Activated CD8-positive, alpha-beta memory T cell treated with anti-CD3 and anti-CD28 coated beads for 36 hours (primary cell): ENCODE measurements around the gene IL21R. TPM values are rescaled to one million over a fixed set of nuclear protein-coding genes. Genes with fewer than 3 reads are reported as not detected.
"Not testable (repeated sequence)": the region's sequence is repeated elsewhere in the genome, so short reads cannot be mapped to it uniquely, and the experiment has no call there.

Experiments used
- CTCF ChIA-PET: fragments of 350-600 bp; sonication (Branson Sonifier 250); formaldehyde crosslinking; loops from one replicate; lab custom pipeline; 2021; ENCODE audit warnings: antibody characterized with exemption; lab: Charles Lee
- POLR2A ChIA-PET: fragments of 350-600 bp; sonication (Branson Sonifier 250); formaldehyde crosslinking; loops from one replicate; lab custom pipeline; 2021; ENCODE audit warnings: antibody characterized with exemption; lab: Charles Lee
- total RNA-seq, 2 experiments: library from RNA; stranded (reverse); gene quantifications; one replicate each; pipeline ENCODE4 v1.2.3, GENCODE V29; 2021

IL21R gene
- total RNA-seq, 2 experiments from 2014 or later, result 85.4 to 86.4 TPM

GRCh38 chr16:27408012-27408601 lies 6.1 kb downstream of the IL21R start:
- ChIA-PET CTCF (interaction anchor here (1.0 to 5.4 kb wide), 5 partner anchors 20 to 172 kb away, joined by 3 to 37 read pairs (median 3); no protein-coding TSS in a partner anchor), POLR2A (interaction anchor here (0.9 to 3.1 kb wide), 5 partner anchors 8 to 87 kb away, joined by 3 to 14 read pairs (median 6); no protein-coding TSS in a partner anchor)

- ChIA-PET CTCF (interaction anchor here (1.0 to 5.4 kb wide), 3 partner anchors 20 to 173 kb away, joined by 3 to 37 read pairs (median 11); no protein-coding TSS in a partner anchor), POLR2A (interaction anchor here (1.3 to 2.4 kb wide), 2 partner anchors 41 to 42 kb away, joined by 6 to 14 read pairs; no protein-coding TSS in a partner anchor)
These were observed 6.6 kb downstream of the IL21R start for GRCh38 chr16:27408602-27409031.

GRCh38 chr16:27409958-27410357 lies 8.0 kb downstream of the IL21R start:
- CTCF ChIA-PET, result not testable (repeated sequence)
- POLR2A ChIA-PET, result interaction anchor here (0.7 kb wide), 1 partner anchor 50 kb away, joined by 4 read pairs; no protein-coding TSS in a partner anchor

- ChIA-PET POLR2A (interaction anchor here (0.7 kb wide), 1 partner anchor 49 kb away, joined by 4 read pairs; no protein-coding TSS in a partner anchor), CTCF (interaction anchor here (0.8 kb wide), 1 partner anchor 43 kb away, joined by 3 read pairs; no protein-coding TSS in a partner anchor)
These were observed 8.8 kb downstream of the IL21R start for GRCh38 chr16:27410761-27411160.

GRCh38 chr16:27413956-27414355 lies 12.0 kb downstream of the IL21R start:
- ChIA-PET CTCF (no interaction called here), POLR2A (no interaction called here)

GRCh38 chr16:27414788-27415431 lies 12.9 kb downstream of the IL21R start:
- CTCF ChIA-PET, result no interaction called here
- POLR2A ChIA-PET, result interaction anchor here (0.7 to 1.3 kb wide), 2 partner anchors 8 to 136 kb away, joined by 3 to 9 read pairs; no protein-coding TSS in a partner anchor

- CTCF ChIA-PET, result interaction anchor here (1.2 to 1.5 kb wide), 2 partner anchors 12 to 15 kb away, joined by 3 to 4 read pairs; partner anchors contain the start of gene IL21R
These were observed 15.2 kb downstream of the IL21R start for GRCh38 chr16:27417047-27417671.

GRCh38 chr16:27421961-27422740 lies 20.2 kb downstream of the IL21R start:
- ChIA-PET CTCF (interaction anchor here (1.2 to 1.7 kb wide), 2 partner anchors 19 to 54 kb away, joined by 3 to 4 read pairs; no protein-coding TSS in a partner anchor), POLR2A (no interaction called here)

More at GRCh38 chr16:27417047-27417671, 15.2 kb downstream of the IL21R start:
- POLR2A ChIA-PET, result interaction anchor here (0.6 to 1.1 kb wide), 4 partner anchors 10 to 35 kb away, joined by 3 to 4 read pairs (median 3); partner anchors contain the start of gene IL21R

- POLR2A ChIA-PET, result no interaction called here
- CTCF ChIA-PET, result interaction anchor here (0.7 kb wide), 1 partner anchor 23 kb away, joined by 3 read pairs; the partner anchor contains the start of gene IL21R
These were observed 23.0 kb downstream of the IL21R start for GRCh38 chr16:27424772-27425498.

GRCh38 chr16:27425961-27426360 lies 24.0 kb downstream of the IL21R start:
- CTCF ChIA-PET, result interaction anchor here (2.6 kb wide), 1 partner anchor 21 kb away, joined by 12 read pairs; no protein-coding TSS in a partner anchor
- POLR2A ChIA-PET, result no interaction called here

- POLR2A ChIA-PET, result interaction anchor here (0.9 to 1.0 kb wide), 2 partner anchors 20 to 25 kb away, joined by 3 read pairs; no protein-coding TSS in a partner anchor
- CTCF ChIA-PET, result interaction anchor here (1.1 to 2.6 kb wide), 5 partner anchors 14 to 196 kb away, joined by 3 to 12 read pairs (median 3); no protein-coding TSS in a partner anchor
These were observed 24.7 kb downstream of the IL21R start for GRCh38 chr16:27426423-27427408.

- POLR2A ChIA-PET, result interaction anchor here (0.9 to 1.0 kb wide), 3 partner anchors 21 to 26 kb away, joined by 3 to 4 read pairs (median 3); no protein-coding TSS in a partner anchor
- CTCF ChIA-PET, result interaction anchor here (1.1 to 2.6 kb wide), 6 partner anchors 13 to 197 kb away, joined by 3 to 12 read pairs (median 3); no protein-coding TSS in a partner anchor
These were observed 25.6 kb downstream of the IL21R start for GRCh38 chr16:27427538-27427937.

GRCh38 chr16:27428026-27428785 lies 26.2 kb downstream of the IL21R start:
- CTCF ChIA-PET, result interaction anchor here (1.1 to 2.6 kb wide), 3 partner anchors 21 to 198 kb away, joined by 3 to 12 read pairs (median 3); no protein-coding TSS in a partner anchor
- POLR2A ChIA-PET, result interaction anchor here (1.0 kb wide), 2 partner anchors 22 to 23 kb away, joined by 3 to 4 read pairs; no protein-coding TSS in a partner anchor

- ChIA-PET CTCF (no interaction called here), POLR2A (no interaction called here)
These were observed 27.4 kb downstream of the IL21R start for GRCh38 chr16:27429330-27429871.

GRCh38 chr16:27429981-27430441 lies 28.0 kb downstream of the IL21R start:
- POLR2A ChIA-PET, result no interaction called here
- CTCF ChIA-PET, result interaction anchor here (1.2 kb wide), 1 partner anchor 25 kb away, joined by 3 read pairs; no protein-coding TSS in a partner anchor
